ENCODE measurements around the gene CORO7.
A peak's percentile ranks its signal among the peaks of the same experiment; 100 is the strongest.

Gene CORO7

GRCh38 chr16:4330277-4330874 lies 86.0 kb downstream of the CORO7 start:
- TF ChIP-seq CTCF (IDR thresholded peaks at IDR 0.05; ENCODE audit: insufficient read depth, low read length, poor library complexity, severe bottlenecking) = peak; percentile 97
- Histone ChIP-seq H3K36me3 (ENCODE audit: control insufficient read depth, insufficient read depth, low read length) (no peaks in the 10 kb centered on the region), H3K4me3 (replicated peaks; ENCODE audit: low read depth, low read length) (no peak overlapping the region), H3K27me3 (replicated peaks; ENCODE audit: control insufficient read depth, insufficient read depth, low read length) (no peaks in the 10 kb centered on the region)
- DNase-seq (ENCODE audit: extremely low read depth, insufficient read length) = peak; percentile 65

DNA sequence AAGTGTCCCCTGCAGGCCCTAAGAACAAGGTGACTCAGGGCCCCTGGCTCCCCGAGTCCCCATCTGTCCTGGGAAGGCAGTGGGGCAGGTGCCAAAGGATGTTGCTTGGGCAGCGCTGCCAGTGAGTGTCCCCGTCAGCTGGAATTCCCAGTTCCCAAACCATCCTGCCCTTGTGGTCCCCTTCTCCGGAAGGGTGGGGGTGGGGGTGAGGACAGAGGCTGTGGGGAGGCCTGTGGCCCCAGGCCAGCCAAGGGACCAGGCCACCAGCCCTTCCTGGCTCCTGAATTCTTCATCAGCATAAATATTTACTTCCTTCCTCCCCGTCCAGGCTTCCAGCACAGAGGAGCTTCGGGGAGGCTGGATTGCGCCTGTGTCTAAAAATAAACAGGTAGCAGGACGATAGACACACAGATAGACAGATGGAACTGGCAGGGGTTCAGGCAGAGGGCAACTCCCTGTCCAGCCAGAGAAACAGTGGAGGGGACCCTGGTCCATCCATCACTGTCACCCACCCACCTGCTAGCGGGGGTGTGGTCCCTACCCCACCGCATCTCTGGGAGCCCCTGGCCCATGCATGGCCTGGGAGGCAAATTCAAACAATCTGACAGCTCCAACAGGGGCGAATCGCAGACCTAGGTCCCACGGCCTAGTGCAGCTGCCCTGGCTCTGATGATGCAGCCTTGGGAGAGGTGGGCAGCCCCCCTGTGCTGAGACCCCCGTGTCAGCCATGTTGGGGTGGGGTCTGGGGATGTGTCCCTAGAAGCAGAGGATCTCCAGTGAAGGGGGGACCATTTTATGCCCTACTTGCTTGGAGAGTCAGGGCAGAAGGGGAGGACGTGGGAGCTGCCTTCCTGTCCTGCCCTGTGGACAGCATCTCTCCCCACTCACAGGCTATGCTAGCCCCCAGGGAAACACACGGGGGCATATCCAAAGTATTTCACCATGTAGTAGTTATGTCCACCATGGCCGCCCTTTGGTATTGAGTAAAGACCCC lies 87.3 kb downstream of the CORO7 start:
- Histone ChIP-seq H3K27me3 (replicated peaks; ENCODE audit: control insufficient read depth, insufficient read depth, low read length) (no peaks in the 10 kb centered on the region), H3K36me3 (ENCODE audit: control insufficient read depth, insufficient read depth, low read length) (no peaks in the 10 kb centered on the region), H3K4me3 (replicated peaks; ENCODE audit: low read depth, low read length) (no peak overlapping the region)
- no peak for TF ChIP-seq CTCF (IDR thresholded peaks at IDR 0.05; ENCODE audit: insufficient read depth, low read length, poor library complexity, severe bottlenecking)
- DNase-seq (ENCODE audit: extremely low read depth, insufficient read length) = no peak

- H3K36me3 ChIP-seq (ENCODE audit: control insufficient read depth, insufficient read depth, low read length) = no peaks in the 10 kb centered on the region
- peak; percentile 50 for TF ChIP-seq CTCF (IDR thresholded peaks at IDR 0.05; ENCODE audit: insufficient read depth, low read length, poor library complexity, severe bottlenecking)
- no peaks in the 10 kb centered on the region for H3K27me3 ChIP-seq (replicated peaks; ENCODE audit: control insufficient read depth, insufficient read depth, low read length)
- peak overlapping the region; percentile 50 for H3K4me3 ChIP-seq (replicated peaks; ENCODE audit: low read depth, low read length)
- no peak for DNase-seq (ENCODE audit: extremely low read depth, insufficient read length)
These were observed 88.2 kb downstream of the CORO7 start for GRCh38 chr16:4328046-4328781.

GRCh38 chr16:4327386-4328045 lies 88.9 kb downstream of the CORO7 start:
- H3K36me3 ChIP-seq (ENCODE audit: control insufficient read depth, insufficient read depth, low read length) = no peaks in the 10 kb centered on the region
- H3K4me3 ChIP-seq (replicated peaks; ENCODE audit: low read depth, low read length) = peak overlapping the region; percentile 50
- DNase-seq (ENCODE audit: extremely low read depth, insufficient read length) = no peak
- H3K27me3 ChIP-seq (replicated peaks; ENCODE audit: control insufficient read depth, insufficient read depth, low read length) = no peaks in the 10 kb centered on the region
- TF ChIP-seq CTCF (IDR thresholded peaks at IDR 0.05; ENCODE audit: insufficient read depth, low read length, poor library complexity, severe bottlenecking) = no peak

DNA sequence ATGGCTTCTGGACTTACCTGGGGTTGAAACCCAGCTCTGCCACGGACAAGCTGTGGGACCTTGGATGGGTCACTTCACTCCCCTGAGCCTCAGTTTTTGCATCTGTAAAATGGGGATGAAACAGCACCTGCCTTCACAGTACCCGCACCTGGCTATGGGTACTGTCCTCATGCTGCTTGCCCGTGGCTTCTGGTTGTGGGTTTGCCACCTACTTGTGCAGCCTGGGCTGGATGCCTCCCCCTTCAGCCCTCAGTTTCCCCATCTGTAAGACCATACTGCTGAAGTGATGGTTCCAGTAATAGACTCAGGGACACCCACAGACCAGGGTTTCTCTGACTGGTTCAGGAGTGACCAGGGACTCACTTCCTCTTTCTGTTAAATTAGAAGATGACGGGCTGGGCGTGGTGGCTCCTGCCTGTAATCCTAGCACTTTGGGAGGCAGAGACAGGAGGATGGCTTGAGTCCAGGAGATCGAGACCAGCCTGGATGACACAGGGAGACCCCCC lies 91.1 kb downstream of the CORO7 start:
- no peaks in the 10 kb centered on the region for H3K27me3 ChIP-seq (replicated peaks; ENCODE audit: control insufficient read depth, insufficient read depth, low read length)
- H3K4me3 ChIP-seq (replicated peaks; ENCODE audit: low read depth, low read length) = no peak overlapping the region
- no peaks in the 10 kb centered on the region for H3K36me3 ChIP-seq (ENCODE audit: control insufficient read depth, insufficient read depth, low read length)
- no peak for DNase-seq (ENCODE audit: extremely low read depth, insufficient read length)
- no peak for TF ChIP-seq CTCF (IDR thresholded peaks at IDR 0.05; ENCODE audit: insufficient read depth, low read length, poor library complexity, severe bottlenecking)

Measured in GM06990 (cell line).